K562 (cell line): ENCODE data around the gene EVA1A. TPM values are rescaled to one million over a fixed set of nuclear protein-coding genes. Genes with fewer than 3 reads are reported as not detected.

ENCODE experiments used
- ATAC-seq: fragments of 200-7000 bp; cut with Tn5 transposase; 3 replicates; pipeline ENCODE4 v1.9.1; 2020; ENCODE audit warnings: moderate library complexity
- BruUV-seq: library from RNA; stranded (reverse); fragments of 400-500 nt; replicated peaks from 2 replicates; lab custom pipeline; 2021; lab: Mats Ljungman, UMichigan
- CTCF ChIA-PET: fragments of 300-600 bp; formaldehyde crosslinking; extraction: SDS; loops from one replicate; lab custom pipeline; 2021; ENCODE audit warnings: low intra/inter-chr PET ratio; lab: Yijun Ruan, JAX
- POLR2A ChIA-PET: fragments of 300-600, 350-650 bp; sonication (Branson Sonifier 250); formaldehyde crosslinking; extraction: SDS; loops from one replicate; lab custom pipeline; 2021; ENCODE audit warnings: antibody characterized with exemption, inconsistent platforms; lab: Yijun Ruan, JAX
- DNase-seq, 4 experiments: peaks; one replicate each; pipeline versions ENCODE4 v3.0.0 to v3.0.0-alpha.2; 2011 to 2018; ENCODE audit warnings: low spot score in 3 of 4, mixed read lengths in 3 of 4; ENCODE audit errors: extremely low read depth in 1 of 4
- FAIRE-seq: peaks from 2 replicates; lab custom pipeline; 2011; peaks lifted over from hg19 to GRCh38; lab: Jason Lieb, UNC
- H2AFZ ChIP-seq: 2 replicates; pipeline ENCODE4 v1.6.0; 2011; ENCODE audit warnings: low read depth, low read length, control low read depth, inconsistent platforms
- H3K27ac ChIP-seq: fragments of 200-600 bp; 3 replicates; pipeline ENCODE4 v1.8.0; 2011; ENCODE audit warnings: low read depth, mild to moderate bottlenecking, control low read depth, inconsistent platforms, low read length, moderate library complexity, mixed read lengths; ENCODE audit errors: extremely low read depth
- H3K27me3 ChIP-seq, 2 experiments: fragments of 300-600 bp in 1 of 2; 2 replicates in 1 of 2; 3 replicates in 1 of 2; pipeline versions ENCODE4 v1.6.0 to v1.8.0; 2011; ENCODE audit warnings: inconsistent platforms in 2 of 2, low read length in 2 of 2, mild to moderate bottlenecking in 1 of 2, mixed read lengths in 1 of 2, moderate library complexity in 1 of 2; ENCODE audit not compliant: control insufficient read depth in 2 of 2, insufficient read depth in 2 of 2
- H3K36me3 ChIP-seq: fragments of 300-600 bp; 3 replicates; pipeline ENCODE4 v1.8.0; 2011; ENCODE audit warnings: mild to moderate bottlenecking, low read length, inconsistent platforms; ENCODE audit not compliant: control insufficient read depth, insufficient read depth
- H3K4me1 ChIP-seq, 2 experiments: fragments of 200-600 bp in 1 of 2; replicated peaks in 1 of 2; 2 replicates in 1 of 2; 3 replicates in 1 of 2; pipeline versions ENCODE4 v1.5.1 to v1.8.0; 2011; ENCODE audit warnings: inconsistent platforms in 2 of 2, low read length in 2 of 2, mild to moderate bottlenecking in 1 of 2, mixed read lengths in 1 of 2, moderate library complexity in 1 of 2; ENCODE audit not compliant: control insufficient read depth in 2 of 2, insufficient read depth in 2 of 2
- H3K4me2 ChIP-seq: 2 replicates; pipeline ENCODE4 v1.6.1; 2011; ENCODE audit warnings: low read length, control low read depth, inconsistent platforms, mixed read lengths; ENCODE audit not compliant: insufficient read depth
- H3K4me3 ChIP-seq: fragments of 200-600 bp; sonication (generic), shearing (Covaris generic); 2 replicates; pipeline ENCODE4 v1.5.1; 2016; ENCODE audit warnings: control low read depth, inconsistent platforms
- H3K79me2 ChIP-seq: fragments of 200-600 bp; 3 replicates; pipeline ENCODE4 v1.8.0; 2011; ENCODE audit warnings: low read length, inconsistent platforms; ENCODE audit not compliant: control insufficient read depth, insufficient read depth
- H3K9ac ChIP-seq, 2 experiments: 2 replicates each; pipeline versions ENCODE4 v1.6.0 to v1.6.1; 2011; ENCODE audit warnings: low read depth in 2 of 2, low read length in 2 of 2, control low read depth in 1 of 2, inconsistent platforms in 1 of 2, mild to moderate bottlenecking in 1 of 2, mixed read lengths in 1 of 2; ENCODE audit not compliant: insufficient read depth in 1 of 2
- H3K9me1 ChIP-seq: one replicate; pipeline ENCODE4 v1.6.0; 2011; ENCODE audit warnings: inconsistent platforms, mild to moderate bottlenecking, low read length, moderate library complexity; ENCODE audit not compliant: control insufficient read depth, insufficient read depth
- H3K9me3 ChIP-seq: replicated peaks from 2 replicates; pipeline ENCODE4 v1.5.1; 2011; ENCODE audit warnings: low read depth, low read length, inconsistent platforms; ENCODE audit not compliant: control insufficient read depth, insufficient read depth
- H4K20me1 ChIP-seq: replicated peaks from 2 replicates; pipeline ENCODE4 v1.6.1; 2011; ENCODE audit warnings: low read length, inconsistent platforms, mixed read lengths; ENCODE audit not compliant: control insufficient read depth, insufficient read depth
- BCL6 ChIP-seq: fragments of 250-450 bp; sonication (Bioruptor Pico); IDR thresholded peaks from 2 replicates; pipeline ENCODE4 v1.4.0; 2020
- CBX3 ChIP-seq, 2 experiments: IDR thresholded peaks; 1 replicate in 1 of 2; 2 replicates in 1 of 2; pipeline ENCODE4 v1.6.1; 2012; ENCODE audit warnings: inconsistent platforms in 2 of 2, low read length in 2 of 2, borderline replicate concordance in 1 of 2, control low read depth in 1 of 2
- HOXB6 ChIP-seq: fragments of 250-450 bp; sonication (Bioruptor Pico); IDR thresholded peaks from 2 replicates; pipeline ENCODE4 v1.5.1; 2022; ENCODE audit warnings: mild to moderate bottlenecking, borderline replicate concordance
- NFYB ChIP-seq: IDR thresholded peaks from 2 replicates; pipeline ENCODE4 v1.6.1; 2011; ENCODE audit warnings: mild to moderate bottlenecking, moderate library complexity; ENCODE audit not compliant: insufficient read length; ENCODE audit errors: extremely low read depth
- PPARD ChIP-seq: fragments of 250-450 bp; sonication (Bioruptor Pico); IDR thresholded peaks from 2 replicates; pipeline ENCODE4 v1.8.0; 2022; ENCODE audit warnings: inconsistent platforms, mild to moderate bottlenecking, moderate library complexity
- RBBP5 ChIP-seq: fragments of 200-600 bp; sonication (generic); IDR thresholded peaks from 2 replicates; pipeline ENCODE4 v1.6.1; 2012; ENCODE audit warnings: borderline replicate concordance, mild to moderate bottlenecking, low read length, control low read depth, inconsistent platforms; ENCODE audit not compliant: insufficient read depth, poor library complexity, severe bottlenecking
- RBM15 ChIP-seq: fragments of 200-400 bp; formaldehyde crosslinking; IDR thresholded peaks from 2 replicates; pipeline ENCODE4 v1.6.1; 2018; ENCODE audit warnings: mild to moderate bottlenecking, low read length, moderate library complexity; ENCODE audit not compliant: insufficient read depth
- RNF219 ChIP-seq: fragments of 250-450 bp; sonication (Bioruptor Pico); IDR thresholded peaks from 2 replicates; pipeline ENCODE4 v1.5.0; 2022; ENCODE audit warnings: mild to moderate bottlenecking
- ZNF184 ChIP-seq: sonication (generic); formaldehyde crosslinking; IDR thresholded peaks from 2 replicates; pipeline ENCODE4 v1.5.0; 2020; ENCODE audit warnings: missing genetic modification reagents
- ZNF197 ChIP-seq: fragments of 200-800 bp; sonication (Bioruptor generic); IDR thresholded peaks from 2 replicates; pipeline ENCODE4 v1.6.1; 2016; ENCODE audit warnings: low read depth, missing genetic modification characterization, missing compliant biosample characterization
- ZNF212 ChIP-seq: fragments of 450-650 bp; formaldehyde crosslinking; IDR thresholded peaks from 2 replicates; pipeline ENCODE4 v1.4.0; 2020; ENCODE audit warnings: mild to moderate bottlenecking
- ZNF253 ChIP-seq: fragments of 250-450 bp; sonication (Bioruptor Pico); conservative IDR thresholded peaks from 2 replicates; pipeline ENCODE4 v1.6.1; 2021; ENCODE audit warnings: mild to moderate bottlenecking
- ZNF445 ChIP-seq: fragments of 250-450 bp; sonication (Bioruptor Pico); IDR thresholded peaks from 2 replicates; pipeline ENCODE4 v1.4.0; 2020; ENCODE audit warnings: low read depth, mild to moderate bottlenecking, moderate library complexity
- ZNF740 ChIP-seq, 3 experiments: fragments of 200-800 bp in 1 of 3; sonication (Bioruptor generic) in 1 of 3; sonication (generic) in 1 of 3; formaldehyde crosslinking in 1 of 3; IDR thresholded peaks; 2 replicates each; pipeline versions ENCODE4 v1.6.1 to v1.8.0; 2016 to 2022; ENCODE audit warnings: mild to moderate bottlenecking in 2 of 3, missing compliant biosample characterization in 2 of 3, missing genetic modification characterization in 2 of 3, missing genetic modification reagents in 1 of 3
- WGBS: fragments of 100-300 bp; shearing (Covaris generic); methylation state at CpG from one replicate; pipeline ENCODE4 v1.1.6; 2016; ENCODE audit warnings: low coverage, mixed read lengths; ENCODE audit not compliant: insufficient coverage; ENCODE audit errors: missing lambda C conversion rate; 5-methylcytosine and 5-hydroxymethylcytosine counted together
- in situ Hi-C: fragments of 300-500 bp; cut with MboI; formaldehyde crosslinking; loops from 4 replicates; pipeline ENCODE4 v1.15.0; 2018; ENCODE audit warnings: inconsistent platforms, mixed read lengths
- intact Hi-C: fragments of 100-400 bp; cut with micrococcal nuclease; formaldehyde crosslinking; loops from 2 replicates; pipeline ENCODE4 v1.14.2; 2022
- polyA plus RNA-seq, 8 experiments: library from polyadenylated mRNA; depleted of rRNA in 4 of 8; stranded (reverse) in 5 of 8; unstranded in 3 of 8; fragments of >200 nt; fragmentation: Nextera tagmentation in 2 of 8; fragmentation: Illumina TruSeq in 1 of 8; extraction: Ambion mirVana in 2 of 8; extraction: Trizol in 1 of 8; gene quantifications; 2 replicates each; pipeline versions ENCODE4 v1.2.1 to v1.2.3, GENCODE V29; 2011 to 2014; ENCODE audit warnings: inconsistent platforms in 1 of 8, missing spikeins in 1 of 8
- total RNA-seq, 7 experiments: library from RNA; depleted of rRNA in 6 of 7; stranded (reverse); fragments of >200 nt in 6 of 7; fragmentation: Illumina TruSeq in 2 of 7; extraction: Trizol in 2 of 7; gene quantifications; 2 replicates each; pipeline versions ENCODE4 v1.2.1 to v1.2.3, GENCODE V29; 2011 to 2021; ENCODE audit warnings: low replicate concordance in 1 of 7
- TF ChIP-seq, protein P1 (sequence below): sonication (generic); formaldehyde crosslinking; IDR thresholded peaks from 2 replicates; pipeline ENCODE4 v1.8.1; 2023; ENCODE audit warnings: mild to moderate bottlenecking, missing genetic modification reagents

EVA1A gene
- total and polyA plus RNA-seq, 9 of the 15 experiments (the other 6 are each of a cell fraction or from before 2014, with no cell fraction given), result not detected

- TF ChIP-seq ZNF197, result no peak
These were observed 14.8 kb downstream of the EVA1A start (continued) for GRCh38 chr2:75545922-75546321.

DNA sequence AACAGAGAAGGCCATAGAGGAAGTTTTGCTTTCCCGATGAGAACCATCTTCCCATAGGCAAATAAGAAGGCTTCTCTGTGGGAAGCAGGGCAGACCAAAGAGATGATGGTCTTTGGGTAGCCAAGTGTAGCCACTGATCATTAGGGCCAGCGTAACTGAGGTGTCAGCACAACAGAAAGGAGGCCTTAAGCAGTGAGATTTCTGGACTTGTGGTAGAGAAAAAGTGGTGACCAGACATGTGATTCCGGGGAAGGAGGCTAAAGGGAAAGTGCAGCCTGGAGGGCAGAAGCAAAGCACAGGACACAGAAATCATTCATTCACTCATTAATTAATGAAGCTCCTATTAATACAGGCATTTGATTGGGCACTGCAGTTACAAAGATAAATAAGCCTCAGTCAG, 15.4 kb downstream of the EVA1A start:
- no peak overlapping the region for H3K9ac ChIP-seq

More for the DNA sequence above, 15.4 kb downstream of the EVA1A start:
- ChIA-PET CTCF (no interaction called here), POLR2A (interaction anchor here (0.8 kb wide), 1 partner anchor 17 kb away, joined by 3 read pairs; no protein-coding TSS in a partner anchor)
- in situ Hi-C loops (no loop called here), intact Hi-C loops (no loop called here)
- FAIRE-seq, result no peak
- no peaks in the 10 kb centered on the region for H4K20me1 ChIP-seq
- no peaks in the 10 kb centered on the region for H3K4me1 ChIP-seq
- no peaks in the 10 kb centered on the region for H3K36me3 ChIP-seq
- H3K4me2 ChIP-seq, result no peak overlapping the region
- ATAC-seq, result no peak
- H3K4me3 ChIP-seq, result no peak overlapping the region
- no peak overlapping the region for H2AFZ ChIP-seq
- H3K9me3 ChIP-seq, result no peaks in the 10 kb centered on the region
- H3K79me2 ChIP-seq, result no peaks in the 10 kb centered on the region
- DNase-seq, result no peak
- BruUV-seq, result no TSS peak
- no peak for TF ChIP-seq ZNF445
- no peak for TF ChIP-seq HOXB6
- TF ChIP-seq ZNF184 (CRISPR knock-in tag), result no peak
- TF ChIP-seq, protein P1, sequence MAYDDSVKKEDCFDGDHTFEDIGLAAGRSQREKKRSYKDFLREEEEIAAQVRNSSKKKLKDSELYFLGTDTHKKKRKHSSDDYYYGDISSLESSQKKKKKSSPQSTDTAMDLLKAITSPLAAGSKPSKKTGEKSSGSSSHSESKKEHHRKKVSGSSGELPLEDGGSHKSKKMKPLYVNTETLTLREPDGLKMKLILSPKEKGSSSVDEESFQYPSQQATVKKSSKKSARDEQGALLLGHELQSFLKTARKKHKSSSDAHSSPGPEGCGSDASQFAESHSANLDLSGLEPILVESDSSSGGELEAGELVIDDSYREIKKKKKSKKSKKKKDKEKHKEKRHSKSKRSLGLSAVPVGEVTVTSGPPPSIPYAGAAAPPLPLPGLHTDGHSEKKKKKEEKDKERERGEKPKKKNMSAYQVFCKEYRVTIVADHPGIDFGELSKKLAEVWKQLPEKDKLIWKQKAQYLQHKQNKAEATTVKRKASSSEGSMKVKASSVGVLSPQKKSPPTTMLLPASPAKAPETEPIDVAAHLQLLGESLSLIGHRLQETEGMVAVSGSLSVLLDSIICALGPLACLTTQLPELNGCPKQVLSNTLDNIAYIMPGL, result no peak
- no peak for TF ChIP-seq CBX3 (IDR thresholded peaks at IDR 0.05; ENCODE audit: borderline replicate concordance in 1 of 2, low read length in 2 of 2)
- no peak for TF ChIP-seq RBBP5
- no peak for TF ChIP-seq ZNF212 (CRISPR knock-in tag)
- TF ChIP-seq ZNF253 (CRISPR knock-in tag), result no peak
- TF ChIP-seq RBM15, result no peak
- TF ChIP-seq ZNF740 (CRISPR knock-in tag; IDR thresholded peaks at IDR 0.05), result no peak
- TF ChIP-seq ZNF740 (tag; IDR thresholded peaks at IDR 0.05), result no peak
- no peak for TF ChIP-seq RNF219 (CRISPR knock-in tag)
- TF ChIP-seq NFYB, result no peak
- TF ChIP-seq BCL6 (CRISPR knock-in tag), result no peak
- no peak for TF ChIP-seq PPARD (CRISPR knock-in tag)
- 0% methylated on average over 3 of the region's 3 CpGs for WGBS
- H3K9me1 ChIP-seq, result no peaks in the 10 kb centered on the region
- no peak overlapping the region for H3K27ac ChIP-seq
- peaks cover 0 to 4% of the 10 kb centered on the region in 2 experiments; a peak in 2 of 5 replicates for H3K27me3 ChIP-seq
